ENCODE results near the gene CERS6. TPM values are rescaled to one million over a fixed set of nuclear protein-coding genes. Genes with fewer than 3 reads are reported as not detected.

The CERS6 gene
- polyA plus RNA-seq, 12 donors = 38.2 to 59.2 (median 48.9) TPM; not detected in 1

- DNase-seq = no peak
Measured at GRCh38 chr2:168731002-168731401, 274.9 kb downstream of the CERS6 start.

GRCh38 chr2:168731616-168732015, 275.5 kb downstream of the CERS6 start:
- DNase-seq = no peak

GRCh38 chr2:168732100-168732499, 276.0 kb downstream of the CERS6 start:
- DNase-seq = no peak

GRCh38 chr2:168732506-168732905, 276.4 kb downstream of the CERS6 start:
- DNase-seq = no peak

- DNase-seq = no peak
Measured at GRCh38 chr2:168734199-168734760, 278.2 kb downstream of the CERS6 start.

- DNase-seq = no peak
Measured at GRCh38 chr2:168736649-168737445, 280.8 kb downstream of the CERS6 start.

GRCh38 chr2:168738062-168738461, 282.0 kb downstream of the CERS6 start:
- no peak for DNase-seq

- DNase-seq = no peak
Measured at GRCh38 chr2:168740360-168740759, 284.3 kb downstream of the CERS6 start.

- no peak for DNase-seq
Measured at GRCh38 chr2:168740788-168741187, 284.7 kb downstream of the CERS6 start.

- DNase-seq = no peak
Measured at GRCh38 chr2:168742258-168742932, 286.3 kb downstream of the CERS6 start.

- DNase-seq = no peak
Measured at GRCh38 chr2:168744844-168745243, 288.8 kb downstream of the CERS6 start.

GRCh38 chr2:168748461-168748860, 292.4 kb downstream of the CERS6 start:
- DNase-seq = no peak

GRCh38 chr2:168749297-168749696, 293.2 kb downstream of the CERS6 start:
- no peak for DNase-seq

GRCh38 chr2:168751104-168751740, 295.1 kb downstream of the CERS6 start:
- peak; percentile 38 for DNase-seq

GRCh38 chr2:168752361-168752760, 296.3 kb downstream of the CERS6 start:
- DNase-seq = no peak

- DNase-seq = no peak
Measured at GRCh38 chr2:168753765-168754329, 297.8 kb downstream of the CERS6 start.

GRCh38 chr2:168757223-168757622, 301.2 kb downstream of the CERS6 start:
- no peak for DNase-seq

GRCh38 chr2:168758970-168759820, 303.1 kb downstream of the CERS6 start:
- peak; percentile 50 for DNase-seq

GRCh38 chr2:168765401-168765800, 309.3 kb downstream of the CERS6 start:
- no peak for DNase-seq

- DNase-seq = no peak
Measured at GRCh38 chr2:168766600-168766999, 310.5 kb downstream of the CERS6 start.

- no peak for DNase-seq
Measured at GRCh38 chr2:168767258-168767657, 311.2 kb downstream of the CERS6 start.

All from muscle of arm (tissue), 12 donors.